ENCODE measurements around the gene CTRL.
"Not testable (repeated sequence)": the region's sequence is repeated elsewhere in the genome, so short reads cannot be mapped to it uniquely, and the experiment has no call there.

CTRL gene

DNA sequence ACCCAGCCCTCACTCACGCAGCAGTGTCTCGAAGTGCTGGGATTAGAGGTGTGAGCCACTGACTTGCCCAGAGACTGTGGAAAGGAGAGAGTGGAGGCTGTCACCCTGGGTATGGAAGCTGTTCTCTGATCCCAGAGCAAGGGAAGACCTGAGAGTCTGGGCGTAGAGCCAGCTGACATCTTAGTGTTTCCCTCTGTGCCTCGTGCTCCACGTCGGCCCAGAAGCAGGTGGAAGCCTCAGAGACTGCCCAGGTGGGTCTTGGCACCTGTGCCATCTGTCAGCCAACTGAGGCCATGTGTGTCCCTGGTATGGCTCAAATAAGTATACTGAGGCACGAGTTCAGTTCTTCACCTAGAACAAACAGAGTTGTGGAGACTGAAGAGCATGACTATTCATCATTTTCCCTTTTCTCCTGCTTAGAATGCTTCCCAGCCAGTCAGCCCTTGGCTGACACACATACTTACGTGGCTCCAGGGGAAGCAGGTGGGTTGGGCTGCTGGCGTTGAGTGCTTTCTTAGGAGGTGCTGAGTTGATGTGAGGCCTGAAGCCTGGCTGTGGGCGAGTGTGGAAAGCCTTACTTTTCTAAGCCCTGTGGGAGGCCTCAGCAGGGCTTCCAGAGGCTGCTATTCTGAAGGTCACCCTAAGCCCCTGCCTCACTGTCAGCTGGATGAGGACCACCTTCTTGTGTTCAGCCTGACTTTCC is 8.1 kb downstream of the CTRL start:
- peak; percentile 60 to 69 for DNase-seq

DNA sequence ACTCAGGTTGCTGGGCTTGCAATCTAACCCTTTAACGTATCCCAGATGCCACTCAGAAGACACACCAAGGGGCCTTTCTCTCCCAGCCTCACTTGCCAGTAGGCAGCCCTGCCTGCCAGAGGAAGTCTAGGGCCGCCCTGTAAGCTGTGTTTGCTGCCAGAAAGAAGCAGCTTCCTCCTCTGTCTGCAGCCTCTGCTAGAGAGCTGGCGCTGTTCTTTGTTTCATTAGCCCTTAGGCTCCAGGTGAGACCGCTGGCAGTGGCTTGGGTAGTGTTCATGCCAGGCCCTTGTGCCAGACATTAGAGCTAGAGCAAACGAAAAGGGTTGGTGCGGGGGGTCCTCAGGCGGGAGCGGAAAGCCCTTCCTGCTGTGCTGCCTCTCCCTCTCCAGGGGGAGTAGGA is 8.9 kb downstream of the CTRL start:
- peak; percentile 47 to 70 for DNase-seq

DNA sequence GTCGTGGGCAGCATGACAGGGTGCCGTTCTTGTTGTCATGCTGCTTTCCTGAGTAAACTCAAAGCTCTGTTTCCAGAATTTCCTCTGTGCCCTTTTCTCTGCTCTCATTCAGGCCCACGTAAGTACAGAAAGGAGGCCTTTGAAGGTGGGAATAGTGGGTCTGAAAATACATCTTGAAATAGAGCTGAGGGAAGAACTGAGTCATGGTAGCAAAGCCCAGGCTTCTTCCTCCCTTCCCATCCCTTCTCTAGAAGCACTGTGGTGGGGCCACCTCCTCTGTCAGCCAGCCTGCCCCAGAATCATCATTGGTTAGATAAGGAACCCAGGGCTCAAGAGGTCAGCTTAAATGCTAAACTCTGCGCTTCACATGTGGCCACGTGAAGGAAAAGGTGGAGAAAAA is 9.4 kb downstream of the CTRL start:
- DNase-seq, result no peak

DNA sequence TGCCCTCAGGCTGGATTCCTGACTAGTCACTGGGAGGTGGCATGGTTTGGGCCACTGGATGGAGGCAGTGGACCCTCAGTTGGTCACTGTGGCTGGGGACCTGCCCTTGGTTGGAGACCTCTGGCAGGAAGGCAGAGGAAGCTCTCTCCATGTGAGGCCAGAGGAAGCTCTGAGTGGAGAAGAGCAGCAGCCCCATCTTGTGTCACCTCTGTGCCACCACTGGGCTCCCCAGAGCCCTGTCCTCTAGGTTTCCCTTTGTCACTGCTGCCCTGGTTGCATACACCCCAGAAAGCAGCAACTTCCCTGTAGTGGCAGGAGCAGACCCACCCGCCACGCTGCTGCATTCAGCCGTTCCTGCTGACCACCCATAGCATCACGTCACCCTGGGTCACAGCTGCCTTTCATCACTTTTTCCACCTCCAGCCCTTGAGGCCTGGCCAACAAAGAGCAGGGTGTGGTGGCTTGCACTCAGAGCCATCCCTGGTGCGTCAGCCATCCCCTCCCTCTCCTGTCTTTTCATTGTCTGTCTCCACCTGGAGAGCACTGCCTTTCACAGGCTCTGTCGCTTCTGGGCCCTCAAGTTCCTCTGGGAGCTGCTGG is 11.9 kb downstream of the CTRL start:
- DNase-seq, result peak in 1 of 2 experiments; percentile 18

DNA sequence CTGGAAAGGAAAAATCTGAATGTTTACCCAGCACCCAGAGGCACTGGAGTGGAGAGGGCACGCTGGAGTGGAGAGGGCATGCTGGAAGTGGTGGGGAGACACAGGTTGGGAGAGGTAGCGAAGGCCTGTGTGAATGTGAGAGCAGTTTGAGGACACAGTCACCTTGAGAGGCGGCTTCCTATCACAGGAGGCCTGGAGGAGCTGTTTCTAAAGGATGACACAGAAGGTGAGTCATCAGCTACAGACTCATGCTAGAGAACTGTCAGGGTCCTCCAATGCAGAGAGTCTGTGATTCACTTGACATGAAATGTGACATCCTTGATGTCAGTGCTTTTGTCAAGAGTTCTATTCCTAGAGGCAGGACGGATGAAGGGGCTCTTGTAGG is 13.8 kb downstream of the CTRL start:
- peak; percentile 35 to 37 for DNase-seq

DNA sequence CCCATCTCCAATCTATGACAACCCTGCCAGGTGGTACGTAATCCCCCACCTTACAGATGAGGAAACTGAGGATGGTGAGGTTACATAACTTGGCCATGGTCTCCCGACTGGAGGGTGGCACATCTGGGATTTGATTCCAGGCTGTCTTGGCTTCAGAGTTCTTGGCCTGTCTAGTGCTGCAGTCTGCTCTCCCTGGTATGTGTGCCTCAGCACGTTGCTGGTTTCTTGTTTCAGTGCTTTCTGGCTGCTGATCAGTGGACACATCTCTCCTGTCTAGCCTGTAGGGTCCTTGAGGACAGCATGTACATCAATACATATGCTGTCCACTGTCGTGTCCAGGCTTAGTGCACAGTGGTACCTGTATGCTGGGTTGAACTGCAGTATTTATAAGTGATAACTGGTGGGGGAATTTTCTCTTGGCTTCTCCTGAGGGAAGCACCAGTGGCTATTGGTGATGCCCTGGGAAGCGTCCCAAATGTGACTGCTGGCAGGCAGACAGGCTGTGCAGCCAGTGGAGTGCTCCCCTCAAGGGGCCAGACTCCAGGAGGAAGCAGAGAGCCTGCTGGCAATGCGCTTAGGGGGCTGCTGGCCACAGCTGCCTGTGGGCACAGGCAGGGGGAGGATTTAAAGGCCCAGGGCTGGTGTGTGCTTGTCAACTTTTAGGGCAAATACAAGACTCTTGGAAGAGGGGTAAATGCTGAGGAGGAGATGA is 14.4 kb downstream of the CTRL start:
- no peak for DNase-seq

DNA sequence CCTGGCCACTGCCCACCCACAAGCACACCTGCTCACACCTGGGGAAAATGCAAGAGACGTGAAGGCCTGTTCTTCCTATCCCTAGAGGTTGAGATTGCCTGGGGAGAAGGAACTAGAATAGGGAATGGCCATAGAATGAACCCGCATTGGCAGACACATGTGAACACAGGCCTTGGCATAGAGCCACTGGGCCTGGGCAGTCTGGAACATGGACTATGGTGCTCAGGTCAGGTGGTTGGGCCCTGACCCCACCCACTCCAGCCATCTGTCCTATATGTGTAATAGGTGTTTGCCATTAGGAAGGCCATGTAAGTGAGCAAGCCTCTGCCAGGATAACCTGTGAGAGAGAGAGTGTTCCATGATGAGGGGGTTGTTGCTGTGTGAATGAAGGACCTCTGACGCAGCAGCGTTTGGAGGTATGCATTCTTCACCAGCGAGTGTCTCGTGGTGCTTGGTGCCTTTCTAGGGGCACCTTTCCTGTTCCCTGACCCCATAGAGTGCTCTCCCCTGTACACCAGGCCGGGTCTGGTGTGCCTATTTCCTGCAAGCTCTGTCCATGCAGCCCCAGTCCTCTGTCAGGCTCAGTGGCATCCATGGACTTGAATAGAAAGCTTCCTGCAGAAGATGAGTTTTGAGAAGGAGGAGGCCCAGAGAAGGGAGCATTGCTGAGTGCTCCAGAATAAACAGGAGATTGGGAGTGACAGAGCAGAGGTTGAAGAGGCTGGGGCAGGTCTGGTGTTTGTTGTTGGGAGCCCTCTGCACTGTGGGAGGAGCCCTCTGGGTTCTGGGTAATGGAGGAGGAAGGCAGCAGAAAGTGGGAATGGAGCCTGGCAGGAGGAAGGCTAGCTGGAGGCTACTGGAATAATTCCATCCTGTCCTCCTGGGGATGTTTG is 15.6 kb downstream of the CTRL start:
- DNase-seq, result no peak

DNA sequence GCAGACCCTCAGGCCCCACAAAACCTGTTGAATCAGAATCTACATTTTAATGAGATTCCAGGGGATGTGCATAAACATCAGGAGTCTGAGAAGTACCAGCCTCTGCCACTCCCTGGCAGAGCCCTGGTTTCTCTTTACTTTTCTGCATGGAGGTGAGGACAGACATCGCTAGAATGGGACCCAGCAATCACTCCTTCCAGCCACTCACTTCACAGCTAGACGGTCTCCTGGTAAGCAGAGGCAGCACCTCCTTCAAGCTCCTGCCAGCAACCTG is 16.2 kb downstream of the CTRL start:
- DNase-seq, result not testable (repeated sequence)

DNA sequence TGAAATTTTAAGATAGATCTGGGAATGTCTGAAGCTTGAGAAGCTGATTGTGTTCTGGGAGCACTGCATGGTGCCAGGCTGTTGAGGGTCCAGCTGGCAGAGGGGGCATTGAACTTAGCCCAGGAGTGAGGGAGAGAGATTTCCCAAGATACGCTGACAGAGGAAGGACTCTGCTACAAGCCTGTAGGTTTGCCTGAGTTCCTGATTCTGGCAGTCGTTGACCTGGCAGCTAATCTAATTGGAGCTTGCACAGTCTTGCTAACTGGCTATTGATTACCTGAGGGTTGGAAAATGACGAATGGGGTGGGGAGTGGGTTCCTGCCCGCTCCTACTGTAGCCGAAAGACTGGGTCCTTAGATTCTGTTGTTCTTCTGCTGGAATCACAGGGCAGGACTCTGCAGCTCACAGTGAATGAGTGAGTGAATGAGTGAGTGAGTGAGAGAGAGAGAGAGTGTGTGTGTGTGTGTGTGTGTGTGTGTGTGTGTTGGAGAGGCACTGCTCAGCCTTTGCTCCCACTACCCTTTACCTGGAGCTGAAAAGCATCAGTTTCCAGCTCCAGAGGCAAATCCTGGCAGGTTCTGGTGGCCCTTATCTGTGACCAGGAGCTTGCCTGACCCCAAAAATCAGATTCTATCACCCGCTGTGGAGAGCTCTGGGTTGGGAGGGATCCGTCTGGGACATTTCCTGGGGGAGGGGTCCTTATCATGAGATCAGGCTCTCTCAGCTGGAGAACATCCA is 16.7 kb downstream of the CTRL start:
- DNase-seq, result no peak

DNA sequence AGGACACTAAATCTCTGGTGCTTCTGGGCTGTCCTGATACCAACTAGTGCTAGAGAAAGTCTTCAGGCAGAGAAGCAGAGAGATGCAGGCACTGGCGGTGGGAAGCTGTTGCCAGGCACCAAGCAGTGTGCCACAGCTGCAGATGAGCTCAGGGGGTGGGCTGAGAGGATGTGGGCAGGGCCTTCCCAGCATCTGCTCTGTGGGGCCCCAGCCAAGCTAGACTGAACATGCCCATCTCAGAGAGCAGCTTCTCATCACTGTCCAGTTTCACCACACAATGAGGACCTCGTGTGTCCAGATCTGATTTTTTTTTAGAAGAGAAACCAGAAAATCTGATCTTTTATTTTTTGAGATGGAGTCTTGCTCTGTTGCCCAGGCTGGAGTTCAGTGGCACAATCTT is 21.5 kb downstream of the CTRL start:
- DNase-seq, result peak in 1 of 2 experiments; percentile 39

DNA sequence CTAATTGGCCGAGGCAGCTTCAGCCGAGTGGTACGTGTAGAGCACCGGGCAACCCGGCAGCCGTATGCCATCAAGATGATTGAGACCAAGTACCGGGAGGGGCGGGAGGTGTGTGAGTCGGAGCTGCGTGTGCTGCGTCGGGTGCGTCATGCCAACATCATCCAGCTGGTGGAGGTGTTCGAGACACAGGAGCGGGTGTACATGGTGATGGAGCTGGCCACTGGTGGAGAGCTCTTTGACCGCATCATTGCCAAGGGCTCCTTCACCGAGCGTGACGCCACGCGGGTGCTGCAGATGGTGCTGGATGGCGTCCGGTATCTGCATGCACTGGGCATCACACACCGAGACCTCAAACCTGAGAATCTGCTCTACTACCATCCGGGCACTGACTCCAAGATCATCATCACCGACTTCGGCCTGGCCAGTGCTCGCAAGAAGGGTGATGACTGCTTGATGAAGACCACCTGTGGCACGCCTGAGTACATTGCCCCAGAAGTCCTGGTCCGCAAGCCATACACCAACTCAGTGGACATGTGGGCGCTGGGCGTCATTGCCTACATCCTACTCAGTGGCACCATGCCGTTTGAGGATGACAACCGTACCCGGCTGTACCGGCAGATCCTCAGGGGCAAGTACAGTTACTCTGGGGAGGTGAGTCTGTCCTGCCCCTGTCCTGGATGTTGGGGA is 22.5 kb downstream of the CTRL start:
- DNase-seq, result no peak

DNA sequence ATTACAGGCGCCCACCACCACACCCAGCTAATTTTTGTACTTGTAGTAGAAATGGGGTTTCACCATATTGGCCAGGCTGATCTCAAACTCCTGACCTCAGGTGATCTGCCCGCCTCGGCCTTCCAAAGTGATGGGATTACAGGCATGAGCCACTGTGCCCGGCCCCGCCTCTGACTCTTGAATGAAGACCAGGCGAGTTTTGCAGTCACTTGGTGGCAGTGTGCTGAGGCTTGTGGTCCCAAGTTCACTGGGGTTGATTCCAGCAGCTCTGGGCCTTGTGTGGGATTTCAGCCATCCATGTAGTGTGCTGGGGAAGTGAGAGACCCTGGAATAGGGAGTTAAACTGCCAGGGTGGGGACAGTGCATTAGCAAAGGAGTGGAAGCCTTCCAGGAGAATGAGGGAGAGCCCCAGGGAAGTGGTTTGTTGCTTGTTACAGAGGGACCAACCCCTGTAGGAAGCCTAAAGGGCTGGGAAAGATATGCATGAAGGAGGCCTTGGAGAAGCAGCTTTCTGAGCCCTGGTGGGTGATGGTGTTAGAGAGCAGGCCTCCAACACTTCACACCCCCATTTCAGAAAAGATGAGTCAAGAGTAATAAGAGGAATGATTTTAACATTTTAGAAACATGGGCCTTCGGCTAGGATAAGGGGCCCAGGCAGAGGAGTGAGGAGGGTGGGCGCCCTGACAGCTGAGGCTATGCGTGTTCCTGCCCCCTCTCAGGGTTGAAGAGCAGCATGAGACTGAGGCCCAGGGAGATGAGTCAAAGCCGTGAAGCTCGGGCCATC is 24.1 kb downstream of the CTRL start:
- DNase-seq, result no peak

DNA sequence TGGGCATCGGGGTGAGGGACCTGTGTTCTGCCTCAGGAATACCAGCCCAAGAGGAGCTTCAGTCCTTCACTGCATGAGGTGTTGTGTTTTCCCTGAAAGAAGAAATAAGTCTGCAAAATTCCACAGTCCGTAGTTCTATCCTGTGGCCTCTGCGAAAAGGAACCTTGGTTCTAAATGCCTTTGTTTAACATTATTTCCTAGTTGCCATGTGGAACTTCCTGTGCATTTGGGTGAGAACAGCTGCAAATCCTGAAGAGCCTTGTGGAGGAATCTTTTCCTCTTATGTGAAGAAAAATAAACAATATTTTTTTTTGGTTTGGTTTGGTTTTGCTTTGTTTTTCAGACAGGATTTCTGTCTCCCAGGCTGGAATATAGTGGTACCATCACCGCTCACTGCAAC is 28.8 kb downstream of the CTRL start:
- no peak for DNase-seq

DNA sequence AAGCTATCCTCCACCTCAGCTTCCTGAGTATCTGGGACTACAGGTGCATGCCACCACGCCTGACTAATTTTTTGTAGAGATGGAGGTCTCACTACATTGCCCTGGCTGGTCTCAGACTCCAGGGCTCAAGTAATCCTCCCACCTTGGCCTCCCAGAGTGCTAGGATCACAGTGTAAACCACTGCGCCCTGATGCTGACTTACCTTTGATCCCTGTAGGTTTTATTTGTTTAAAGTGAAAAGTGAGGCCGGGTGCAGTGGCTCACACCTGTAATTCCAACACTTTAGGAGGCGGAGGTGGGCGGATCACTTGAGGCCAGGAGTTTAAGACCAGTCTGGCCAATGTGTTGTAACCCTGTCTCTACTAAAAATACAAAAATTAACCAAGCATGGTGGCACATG is 29.9 kb downstream of the CTRL start:
- no peak for DNase-seq

DNA sequence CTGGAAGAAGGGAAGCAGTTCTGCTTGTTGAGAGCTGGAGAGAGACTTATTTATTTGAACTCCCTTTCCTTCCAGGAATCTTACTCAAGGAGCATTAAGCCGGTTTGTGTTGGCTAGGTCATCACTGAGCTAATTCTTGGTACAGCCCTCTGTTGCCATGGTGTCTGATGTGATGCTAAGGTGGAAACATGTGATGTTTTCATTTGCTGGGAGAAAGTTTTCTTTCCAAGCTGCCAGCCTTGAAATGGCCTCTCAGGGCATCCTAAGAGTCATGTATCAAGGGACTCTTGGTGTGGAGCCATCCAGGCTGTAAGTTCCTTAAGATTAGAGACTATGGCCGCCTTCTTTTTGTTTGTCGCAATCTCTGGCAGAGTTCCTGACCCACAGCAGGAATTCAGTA is 34.4 kb downstream of the CTRL start:
- no peak for DNase-seq

DNA sequence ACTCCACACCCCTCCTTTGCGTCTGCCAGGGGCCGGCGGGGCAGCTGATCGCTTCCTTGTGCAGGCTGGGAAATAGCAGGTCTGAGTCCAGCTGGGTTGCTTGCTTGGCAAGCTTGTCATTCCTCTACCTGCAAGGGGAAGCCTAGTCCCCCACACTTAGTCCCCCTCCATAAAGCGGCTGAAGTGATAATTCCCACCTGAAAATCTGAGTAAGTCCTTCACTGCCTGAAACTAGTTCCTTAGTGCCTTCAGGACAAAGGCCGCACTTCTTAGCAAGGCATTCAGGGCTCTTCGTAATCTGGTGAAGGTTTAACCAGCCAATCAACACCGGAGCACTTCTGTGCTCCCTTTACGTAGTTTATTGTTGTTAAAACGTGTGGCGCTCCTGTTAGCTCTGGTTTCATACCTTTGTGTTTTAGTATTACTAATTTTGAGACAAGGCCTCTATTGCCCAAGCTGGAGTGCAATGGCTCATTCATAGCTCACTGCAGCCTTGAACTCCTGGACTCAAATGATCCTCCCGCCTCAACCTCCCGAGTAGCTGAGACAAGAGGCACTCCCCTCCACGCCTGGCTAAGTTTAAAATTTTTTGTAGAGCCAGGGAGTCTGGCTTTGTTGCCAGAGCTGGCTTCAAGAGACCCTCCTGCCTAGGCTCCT is 37.8 kb downstream of the CTRL start:
- DNase-seq, result no peak

DNA sequence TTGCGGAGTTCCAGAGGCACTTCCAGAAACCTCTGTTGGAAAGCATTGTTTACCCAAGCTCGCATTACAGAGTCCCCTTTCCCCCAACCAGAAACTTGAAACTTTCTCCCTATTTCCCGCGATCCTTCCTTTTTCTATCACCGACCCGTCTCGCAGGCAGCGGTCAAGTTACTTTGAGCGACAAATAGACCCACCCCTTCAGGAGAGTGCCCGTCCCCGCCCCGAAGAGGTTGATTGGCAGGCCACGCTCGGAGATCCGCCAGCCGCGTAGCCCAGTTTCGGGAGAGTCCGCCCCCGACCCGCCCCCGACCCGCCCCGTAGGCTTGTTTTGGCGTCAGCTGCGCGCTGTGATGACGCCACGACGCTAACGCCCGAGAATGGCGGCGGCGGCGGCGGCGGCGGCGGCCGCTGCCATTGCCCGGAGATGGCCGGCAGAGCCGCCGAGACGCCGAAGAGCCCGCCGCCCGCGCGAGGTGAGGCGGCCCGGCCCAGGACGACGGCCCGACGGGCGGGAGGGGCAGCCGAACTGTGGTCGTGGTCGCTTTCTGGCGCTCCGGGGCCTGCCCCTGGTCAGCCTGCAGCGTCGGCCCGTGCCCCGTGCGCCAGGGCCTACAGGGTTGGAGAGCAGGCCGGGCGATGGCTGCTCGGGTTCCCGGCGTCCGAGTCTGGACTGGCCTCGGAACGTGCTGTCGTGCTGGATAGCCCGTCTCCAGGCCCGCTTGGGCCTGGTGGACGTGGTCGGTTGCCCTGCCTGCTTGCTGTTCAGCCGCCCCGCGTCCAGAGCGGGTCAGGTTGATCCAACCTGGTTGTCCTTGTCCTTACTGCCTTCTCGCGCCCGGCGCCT is 38.5 kb downstream of the CTRL start, which contains the start of gene PSKH1:
PSKH1 (plus strand) TSS at position 356 of the 844 bp plus-strand sequence. CDS start 15,496 bp downstream, outside the sequence.
- peak; percentile 92 to 94 for DNase-seq

DNA sequence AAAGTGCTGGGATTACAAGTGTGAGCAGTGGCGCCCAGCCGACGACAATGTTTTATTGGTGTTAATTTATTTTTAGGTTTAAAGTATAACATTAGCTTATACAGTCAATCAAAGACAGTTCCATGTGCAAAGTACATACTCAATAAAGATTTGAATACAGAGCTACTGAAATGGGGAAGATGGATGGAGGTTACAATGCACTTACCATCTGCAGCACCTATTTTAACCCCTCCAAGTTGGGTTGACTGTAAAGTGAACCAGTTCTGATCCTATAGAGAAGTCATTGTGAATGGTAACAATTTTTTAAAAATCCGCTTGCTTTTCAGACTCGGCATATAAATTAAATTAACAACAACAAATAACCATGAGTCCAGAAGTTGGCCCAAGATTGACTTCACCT is 39.3 kb downstream of the CTRL start:
- no peak for DNase-seq

DNA sequence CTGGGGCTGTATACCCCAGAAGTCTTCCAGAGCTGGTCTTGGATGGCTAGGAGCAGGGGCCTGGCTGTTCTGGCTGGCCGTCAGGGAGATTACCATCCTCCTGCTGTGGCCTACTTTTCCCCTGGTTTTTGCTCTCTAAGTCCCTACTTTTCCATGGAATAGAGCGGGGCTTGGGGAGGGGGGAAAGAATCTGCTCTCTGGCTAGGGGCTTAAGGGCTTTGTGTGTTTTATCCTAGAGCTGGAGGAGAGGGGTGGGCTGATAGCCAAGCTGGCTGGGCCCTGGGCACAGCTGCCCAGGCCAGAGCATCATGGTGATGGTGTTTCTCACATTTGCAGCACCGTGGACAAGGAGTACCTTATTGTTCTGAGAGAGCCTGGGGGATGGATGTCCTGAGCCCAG is 43.3 kb downstream of the CTRL start:
- DNase-seq, result no peak

DNA sequence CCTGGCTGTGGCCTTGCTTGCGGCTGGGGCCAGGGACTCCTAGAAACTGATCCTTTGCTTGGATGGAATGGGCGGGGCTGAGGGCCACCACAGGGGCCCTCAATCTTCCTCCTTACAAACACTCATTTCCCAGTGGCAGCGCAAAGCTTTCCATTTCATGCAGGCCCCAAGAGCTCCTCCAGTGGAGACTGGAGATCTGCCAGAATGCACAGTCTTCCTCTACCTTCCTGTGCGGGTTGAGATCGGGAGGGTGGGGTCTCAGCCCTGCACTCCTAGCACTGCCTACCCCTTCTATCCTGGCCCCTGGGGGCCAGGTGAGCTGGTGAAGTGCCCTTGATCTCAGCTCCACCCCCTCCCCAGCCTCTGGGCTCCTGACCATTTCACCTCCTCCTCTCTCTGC is 45.3 kb downstream of the CTRL start:
- DNase-seq, result no peak
